Subcutaneous adipose tissue (tissue), 4 donors: ENCODE results near the gene MSGN1. TPM values are rescaled to one million over a fixed set of nuclear protein-coding genes. Genes with fewer than 3 reads are reported as not detected.

ENCODE experiments used
- CTCF ChIP-seq: fragments of 450-650 bp; IDR thresholded peaks from one replicate; pipeline ENCODE4 v1.5.1; 2016; ENCODE audit warnings: low read depth, mild to moderate bottlenecking, control low read depth, antibody characterized with exemption, moderate library complexity
- total RNA-seq, 4 donors: library from RNA; depleted of rRNA; stranded (reverse); fragments of >200 nt; gene quantifications; one replicate each; pipeline ENCODE4 v1.1.0, GENCODE V29; 2016

Gene MSGN1
- total RNA-seq, 4 donors from 2014 or later, result not detected

GRCh38 chr2:17818235-17818815, 2.1 kb downstream of the MSGN1 start:
- TF ChIP-seq CTCF, result no peak

GRCh38 chr2:17821080-17821479, 4.8 kb downstream of the MSGN1 start:
- TF ChIP-seq CTCF, result no peak

- no peak for TF ChIP-seq CTCF
Observed at GRCh38 chr2:17821535-17822444, 5.5 kb downstream of the MSGN1 start.

- TF ChIP-seq CTCF, result no peak
Observed at GRCh38 chr2:17822445-17823117, 6.3 kb downstream of the MSGN1 start.

- no peak for TF ChIP-seq CTCF
Observed at GRCh38 chr2:17827316-17827715, 11.1 kb downstream of the MSGN1 start.

GRCh38 chr2:17827785-17828184, 11.5 kb downstream of the MSGN1 start:
- TF ChIP-seq CTCF, result no peak
